Gastrocnemius medialis (tissue), 4 donors: ENCODE results near the gene PLCB1.
"Not testable (repeated sequence)": the region's sequence is repeated elsewhere in the genome, so short reads cannot be mapped to it uniquely, and the experiment has no call there.

Source experiments
- POLR2A ChIP-seq, 2 donors: fragments of 450-650 bp; IDR thresholded peaks; one replicate each; pipeline ENCODE4 v1.6.1; 2017; ENCODE audit warnings: antibody characterized with exemption in 2 of 2, mild to moderate bottlenecking in 2 of 2, moderate library complexity in 2 of 2
- TF ChIP-seq, protein P1 (sequence below), 5 experiments: fragments of 450-650 bp in 3 of 5; fragments of 200-600 bp in 2 of 5; sonication (generic) in 2 of 5; IDR thresholded peaks in 4 of 5; conservative IDR thresholded peaks in 1 of 5; 1 replicate in 4 of 5; 2 replicates in 1 of 5; pipeline ENCODE4 v1.5.1; 2016 to 2019; ENCODE audit warnings: antibody characterized with exemption in 5 of 5, mild to moderate bottlenecking in 3 of 5, moderate library complexity in 3 of 5

GRCh38 chr20:8350225-8350624 is 218.2 kb downstream of the PLCB1 start:
- TF ChIP-seq, protein P1, sequence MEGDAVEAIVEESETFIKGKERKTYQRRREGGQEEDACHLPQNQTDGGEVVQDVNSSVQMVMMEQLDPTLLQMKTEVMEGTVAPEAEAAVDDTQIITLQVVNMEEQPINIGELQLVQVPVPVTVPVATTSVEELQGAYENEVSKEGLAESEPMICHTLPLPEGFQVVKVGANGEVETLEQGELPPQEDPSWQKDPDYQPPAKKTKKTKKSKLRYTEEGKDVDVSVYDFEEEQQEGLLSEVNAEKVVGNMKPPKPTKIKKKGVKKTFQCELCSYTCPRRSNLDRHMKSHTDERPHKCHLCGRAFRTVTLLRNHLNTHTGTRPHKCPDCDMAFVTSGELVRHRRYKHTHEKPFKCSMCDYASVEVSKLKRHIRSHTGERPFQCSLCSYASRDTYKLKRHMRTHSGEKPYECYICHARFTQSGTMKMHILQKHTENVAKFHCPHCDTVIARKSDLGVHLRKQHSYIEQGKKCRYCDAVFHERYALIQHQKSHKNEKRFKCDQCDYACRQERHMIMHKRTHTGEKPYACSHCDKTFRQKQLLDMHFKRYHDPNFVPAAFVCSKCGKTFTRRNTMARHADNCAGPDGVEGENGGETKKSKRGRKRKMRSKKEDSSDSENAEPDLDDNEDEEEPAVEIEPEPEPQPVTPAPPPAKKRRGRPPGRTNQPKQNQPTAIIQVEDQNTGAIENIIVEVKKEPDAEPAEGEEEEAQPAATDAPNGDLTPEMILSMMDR (IDR thresholded peaks at IDR 0.05 in 4 of 5, conservative IDR thresholded peaks at IDR 0.05 in 1 of 5), result not testable (repeated sequence)
- not testable (repeated sequence) for TF ChIP-seq POLR2A (IDR thresholded peaks at IDR 0.05)
